HG03469 (cell line): ENCODE results near the gene CLIC4.
"Not testable (repeated sequence)": the region's sequence is repeated elsewhere in the genome, so short reads cannot be mapped to it uniquely, and the experiment has no call there.

Experiments used
- ATAC-seq: cut with Tn5 transposase; IDR thresholded peaks from one replicate; pipeline ENCODE4 v1.9.1; 2021; ENCODE audit warnings: mild to moderate bottlenecking, moderate library complexity, moderate number of reproducible peaks; ENCODE audit not compliant: unreplicated experiment

CLIC4 gene

GRCh38 chr1:24744911-24745710 is at the start of gene CLIC4:
Gene CLIC4, plus strand, starts transcription at chr1:24745447. Its CDS starts 107 bp downstream, at chr1:24745554.
- ATAC-seq = peak; percentile 40

GRCh38 chr1:24696041-24696755 is 49.0 kb upstream of the CLIC4 start:
- no peak for ATAC-seq

DNA sequence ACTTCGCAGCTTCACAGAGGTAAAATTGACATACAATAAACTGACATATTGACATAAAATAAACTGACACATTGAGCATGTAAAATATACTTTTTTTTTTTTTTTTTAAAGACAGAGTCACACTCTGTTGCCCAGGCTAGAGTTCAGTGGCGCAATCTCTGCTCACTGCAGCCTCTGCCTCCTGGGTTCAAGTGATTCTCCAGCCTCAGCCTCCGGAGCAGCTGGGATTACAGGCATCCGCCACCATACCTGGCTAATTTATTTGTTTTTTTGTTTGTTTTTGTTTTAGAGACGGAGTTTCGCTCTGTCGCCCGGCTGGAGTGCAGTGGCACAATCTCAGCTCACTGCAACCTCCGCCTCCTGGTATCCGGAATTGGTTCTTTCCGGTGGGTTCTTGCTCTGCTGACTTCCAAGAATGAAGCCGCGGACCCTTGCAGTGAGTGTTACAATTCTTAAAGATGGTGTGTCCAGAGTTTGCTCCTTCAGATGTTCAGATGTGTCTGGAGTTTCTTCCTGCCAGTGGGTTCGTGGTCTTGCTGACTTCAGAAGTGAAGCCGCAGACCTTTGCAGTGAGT is 48.4 kb upstream of the CLIC4 start:
- no peak for ATAC-seq

DNA sequence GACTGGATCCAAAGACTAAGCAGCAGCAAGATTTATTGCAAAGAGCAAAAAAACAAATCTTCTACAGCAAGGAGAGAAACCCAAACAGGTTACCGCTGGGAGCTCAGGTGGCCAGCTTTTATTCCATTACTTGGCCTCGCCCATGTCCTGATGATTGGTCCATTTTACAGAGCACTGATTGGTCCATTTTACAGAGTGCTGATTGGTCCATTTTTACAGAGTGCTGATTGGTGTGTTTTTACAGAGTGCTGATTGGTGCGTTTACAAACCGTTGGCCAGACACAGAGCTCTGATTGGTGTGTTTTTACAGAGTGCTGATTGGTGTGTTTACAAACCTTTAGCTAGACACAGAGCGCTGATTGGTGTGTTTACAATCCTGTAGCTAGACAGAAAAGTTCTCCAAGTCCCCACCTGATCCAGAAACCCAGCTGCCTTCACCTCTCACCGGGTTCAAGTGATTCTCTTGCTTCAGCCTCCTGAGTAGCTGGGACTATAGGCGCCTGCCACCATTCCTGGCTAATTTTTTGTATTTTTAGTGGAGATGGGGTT is 47.7 kb upstream of the CLIC4 start:
- ATAC-seq = not testable (repeated sequence)

DNA sequence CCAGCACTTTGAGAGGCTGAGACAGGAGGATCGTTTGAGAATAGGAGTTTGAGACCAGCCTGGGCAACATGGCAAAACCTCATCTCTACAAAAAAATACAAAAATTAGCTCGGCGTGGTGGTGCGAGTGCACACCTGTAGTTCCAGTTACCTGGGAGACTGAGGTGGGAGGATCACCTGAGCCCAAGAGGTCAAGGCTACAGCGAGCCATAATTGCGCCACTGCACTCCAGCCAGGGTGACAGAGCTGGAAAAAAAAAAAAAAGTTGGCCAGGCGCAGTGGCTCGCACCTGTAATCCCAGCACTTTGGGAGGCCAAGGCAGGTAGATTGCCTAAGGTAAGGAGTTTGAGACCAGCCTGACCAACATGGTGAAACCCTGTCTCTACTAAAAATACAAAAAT is 46.9 kb upstream of the CLIC4 start:
- ATAC-seq = not testable (repeated sequence)

DNA sequence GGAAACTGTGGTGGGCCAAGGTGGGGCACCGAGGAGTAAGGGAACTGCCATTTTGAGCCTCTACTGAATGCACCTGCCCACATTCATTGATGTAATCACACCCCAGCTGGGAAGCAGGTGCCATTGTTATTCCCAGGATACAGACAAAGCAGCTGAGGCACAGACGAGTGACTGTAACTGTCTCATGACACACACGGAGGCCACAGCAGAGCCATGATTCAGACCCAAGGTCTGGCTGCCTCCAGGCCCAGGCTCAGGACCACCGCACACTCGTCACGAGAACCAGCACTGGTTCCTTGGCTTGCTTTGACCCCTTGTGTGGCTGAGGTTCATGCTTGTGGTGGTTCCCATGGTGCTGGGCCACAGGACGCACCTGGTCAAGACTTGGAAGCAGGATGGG is 45.6 kb upstream of the CLIC4 start:
- no peak for ATAC-seq

GRCh38 chr1:24702511-24703293 is 42.5 kb upstream of the CLIC4 start:
- ATAC-seq = no peak

DNA sequence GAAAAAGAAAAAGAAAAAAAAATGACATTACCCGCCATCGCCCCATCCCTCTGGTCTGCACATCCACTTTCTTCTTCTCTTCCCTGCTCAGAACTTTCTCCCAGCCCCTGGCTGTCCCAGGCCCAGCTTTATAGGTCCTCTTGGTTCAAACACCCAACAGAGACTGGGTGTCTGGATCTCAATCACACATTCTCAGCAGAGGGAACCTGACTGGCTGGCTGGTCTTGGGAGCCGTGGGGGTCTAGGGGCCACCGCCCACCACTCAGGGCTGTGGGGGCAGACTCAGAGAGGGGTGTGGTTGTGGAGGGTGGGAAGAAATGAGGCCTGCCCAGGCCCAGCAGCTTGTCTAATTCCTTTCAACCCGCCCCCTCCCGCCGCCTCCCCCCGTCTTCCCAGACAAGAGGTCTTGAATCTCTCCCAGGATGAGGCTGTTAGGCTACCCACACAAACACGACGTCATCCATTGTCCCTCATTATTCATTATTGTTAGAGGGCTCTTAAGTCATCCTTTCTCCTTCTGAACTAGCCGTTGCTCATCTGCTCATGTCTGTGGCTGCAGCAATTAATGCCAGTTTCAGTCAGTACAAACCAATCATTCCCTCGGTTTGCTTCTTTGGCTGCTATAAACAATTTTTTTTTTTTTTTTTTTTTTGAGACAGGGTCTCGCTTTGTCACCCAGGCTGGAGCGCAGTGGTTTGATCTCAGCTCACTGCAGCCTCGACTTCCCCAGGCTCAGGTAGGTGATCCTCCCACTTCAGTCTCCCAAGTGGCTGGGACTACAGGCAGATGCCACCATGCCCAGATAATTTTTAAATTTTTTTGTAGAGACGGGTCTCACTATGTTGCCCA is 40.6 kb upstream of the CLIC4 start:
- ATAC-seq = no peak

GRCh38 chr1:24705260-24706073 is 39.8 kb upstream of the CLIC4 start:
- ATAC-seq = no peak

DNA sequence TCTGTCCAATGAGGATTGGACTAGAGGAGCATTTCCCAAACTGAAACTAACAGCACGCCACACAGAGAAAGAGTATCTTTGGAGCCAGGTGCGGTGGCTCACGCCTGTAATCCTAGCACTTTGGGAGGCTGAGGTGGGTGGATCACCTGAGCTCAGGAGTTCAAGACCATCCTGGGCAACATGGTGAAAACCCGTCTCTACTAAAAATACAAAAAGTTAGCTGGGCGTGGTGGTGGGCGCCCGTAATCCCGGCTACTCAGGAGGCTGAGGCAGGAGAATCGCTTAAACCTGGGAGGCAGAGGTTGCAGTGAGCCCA is 39.2 kb upstream of the CLIC4 start:
- not testable (repeated sequence) for ATAC-seq

GRCh38 chr1:24707687-24708086 is 37.6 kb upstream of the CLIC4 start:
- ATAC-seq = no peak

- no peak for ATAC-seq
These were observed 36.3 kb upstream of the CLIC4 start for GRCh38 chr1:24708938-24709337.

- ATAC-seq = no peak
These were observed 35.3 kb upstream of the CLIC4 start for GRCh38 chr1:24709791-24710441.

GRCh38 chr1:24711329-24711728 is 33.9 kb upstream of the CLIC4 start:
- ATAC-seq = no peak

DNA sequence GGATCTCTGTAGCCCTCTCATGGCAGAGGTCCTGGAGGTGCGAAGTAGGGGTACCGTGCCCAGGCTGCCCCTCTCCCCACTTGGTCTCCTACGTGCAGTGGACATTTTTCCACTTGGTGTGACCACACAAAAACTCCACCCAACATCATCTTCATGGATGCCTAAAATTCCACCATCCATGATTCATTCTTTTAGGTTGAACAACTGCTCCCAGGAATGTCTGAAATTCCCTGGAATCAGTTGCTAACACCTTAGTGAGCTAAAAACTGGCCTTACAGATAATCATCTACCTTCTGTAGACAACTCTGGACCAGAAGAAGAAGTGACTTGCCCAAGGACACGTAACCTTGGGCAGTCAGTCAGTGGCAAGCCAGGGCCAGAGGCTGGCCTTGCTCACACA is 32.1 kb upstream of the CLIC4 start:
- ATAC-seq = no peak

- no peak for ATAC-seq
These were observed 31.5 kb upstream of the CLIC4 start for GRCh38 chr1:24713736-24714135.

GRCh38 chr1:24714859-24715520 is 30.3 kb upstream of the CLIC4 start:
- no peak for ATAC-seq

GRCh38 chr1:24715658-24716057 is 29.6 kb upstream of the CLIC4 start:
- ATAC-seq = no peak
